Activated naive CD8-positive, alpha-beta T cell treated with anti-CD3 and anti-CD28 coated beads, Interleukin-2, amount 10 ng/mL, durations not matched to agents 7 days and 5 days (primary cell): ENCODE measurements around the gene ARHGAP19. TPM values are rescaled to one million over a fixed set of nuclear protein-coding genes. Genes with fewer than 3 reads are reported as not detected.

Source experiments
- ATAC-seq: fragments of 150-1000 bp; cut with Tn5 transposase; one replicate; pipeline ENCODE4 v1.10.0; 2021; ENCODE audit warnings: low read depth, moderate library complexity
- POLR2A ChIA-PET: fragments of 350-600 bp; sonication (Branson Sonifier 250); formaldehyde crosslinking; loops from one replicate; lab custom pipeline; 2021; ENCODE audit warnings: antibody characterized with exemption; lab: Charles Lee
- DNase-seq: peaks from one replicate; pipeline ENCODE4 v3.0.0; 2021
- H3K27ac Mint-ChIP-seq: one replicate; pipeline ENCODE4 v1.8.0; 2022; ENCODE audit warnings: mild to moderate bottlenecking, mixed read lengths
- H3K27me3 Mint-ChIP-seq: one replicate; pipeline ENCODE4 v1.8.0; 2022; ENCODE audit warnings: mild to moderate bottlenecking, moderate library complexity, mixed read lengths
- H3K36me3 Mint-ChIP-seq: one replicate; pipeline ENCODE4 v1.8.0; 2021; ENCODE audit warnings: mild to moderate bottlenecking, mixed read lengths
- H3K4me1 Mint-ChIP-seq: one replicate; pipeline ENCODE4 v1.8.0; 2021; ENCODE audit warnings: mixed read lengths
- H3K4me3 Mint-ChIP-seq: one replicate; pipeline ENCODE4 v1.8.0; 2022; ENCODE audit warnings: mild to moderate bottlenecking, moderate library complexity, mixed read lengths
- H3K9me3 Mint-ChIP-seq: one replicate; pipeline ENCODE4 v1.8.0; 2021; ENCODE audit warnings: mixed read lengths
- total RNA-seq, 2 experiments: library from RNA; stranded (reverse); gene quantifications; one replicate each; pipeline ENCODE4 v1.2.3, GENCODE V29; 2021

Gene ARHGAP19
- total RNA-seq, 2 experiments from 2014 or later: 35.4 to 44.5 TPM

DNA sequence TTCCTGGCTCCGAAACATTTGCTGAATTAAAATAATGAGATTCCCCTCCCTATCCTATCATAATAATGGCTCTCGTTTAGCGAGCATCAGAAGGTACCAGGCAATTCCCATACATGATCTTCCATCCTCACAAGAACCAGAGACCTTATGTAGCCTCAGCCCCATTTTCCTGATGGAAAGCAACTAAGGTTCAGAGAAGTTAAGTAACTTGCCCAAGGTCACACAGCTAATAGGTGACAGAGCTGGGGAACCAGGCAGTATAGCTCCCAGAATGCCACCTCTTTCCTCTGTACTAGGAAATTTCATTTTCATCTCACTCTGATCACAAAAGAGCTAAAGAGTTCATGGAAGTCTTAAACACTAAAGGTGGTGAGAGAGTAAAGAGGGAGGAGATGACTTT, 109.1 kb downstream of the ARHGAP19 start:
- Mint-ChIP-seq H3K4me1 (peaks cover 7% of the 10 kb centered on the region), H3K4me3 (no peak overlapping the region), H3K36me3 (no peaks in the 10 kb centered on the region), H3K27ac (no peak overlapping the region), H3K9me3 (no peaks in the 10 kb centered on the region), H3K27me3 (peaks cover 77% of the 10 kb centered on the region)
- POLR2A ChIA-PET: no interaction called here
- DNase-seq (no peak), ATAC-seq (no peak)

DNA sequence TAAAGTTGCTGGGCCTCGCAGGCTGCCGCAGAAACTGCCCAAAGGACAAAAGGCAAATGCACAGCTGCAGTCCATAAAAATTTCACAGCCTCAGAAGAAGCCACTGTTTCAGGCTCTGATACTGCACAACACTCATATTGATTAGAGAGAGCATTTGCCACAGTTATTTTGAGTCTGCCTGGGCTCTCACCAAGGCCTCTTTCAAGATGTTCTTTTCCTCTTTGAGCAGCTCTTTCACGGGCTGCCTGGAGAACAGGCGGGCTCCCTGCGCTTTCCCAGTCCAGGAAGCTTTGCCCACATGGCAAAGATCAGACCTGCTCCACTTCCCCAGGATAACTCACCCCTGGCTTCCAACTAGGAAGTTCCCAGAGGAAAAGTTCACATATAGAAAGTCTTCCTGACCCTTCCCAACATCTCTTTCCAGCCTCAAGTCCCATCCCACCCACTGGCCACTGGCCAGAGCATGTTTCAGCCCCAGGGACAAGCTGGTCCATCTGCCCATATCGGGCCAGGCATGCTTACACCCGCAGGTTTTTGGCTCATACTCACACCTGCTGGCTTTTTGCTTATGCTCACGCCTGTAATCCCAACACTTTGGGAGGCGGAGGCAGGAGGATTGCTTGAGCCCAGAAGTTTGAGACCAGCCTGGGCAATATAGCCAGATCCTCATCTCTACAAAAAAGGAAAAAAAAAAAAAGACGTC, 110.0 kb downstream of the ARHGAP19 start:
- H3K36me3 Mint-ChIP-seq: no peaks in the 10 kb centered on the region
- POLR2A ChIA-PET: no interaction called here
- no peak overlapping the region for H3K27ac Mint-ChIP-seq
- DNase-seq: no peak
- H3K4me3 Mint-ChIP-seq: no peak overlapping the region
- no peak for ATAC-seq
- peaks cover 70% of the 10 kb centered on the region for H3K27me3 Mint-ChIP-seq
- H3K9me3 Mint-ChIP-seq: no peaks in the 10 kb centered on the region
- H3K4me1 Mint-ChIP-seq: peaks cover 7% of the 10 kb centered on the region

DNA sequence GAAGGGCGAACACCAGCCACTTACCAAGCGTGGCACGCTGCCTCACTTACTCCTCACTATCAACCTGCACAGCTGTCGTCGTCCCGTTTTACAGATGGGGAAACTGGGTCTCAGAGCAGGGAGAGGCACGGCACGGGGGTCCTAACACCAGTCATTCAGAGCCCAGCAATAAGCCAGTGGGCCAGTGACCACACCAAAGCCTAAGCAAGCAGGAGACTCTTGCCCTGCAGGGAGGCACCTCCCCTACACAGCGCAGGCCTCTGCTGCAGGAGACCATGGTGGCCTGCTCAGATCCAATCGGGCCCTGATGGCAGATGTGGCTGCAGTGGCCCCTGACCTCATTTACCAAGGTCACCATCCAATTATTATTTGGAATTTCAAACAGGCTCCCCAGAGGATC, 111.5 kb downstream of the ARHGAP19 start:
- Mint-ChIP-seq H3K27ac (no peak overlapping the region), H3K4me3 (no peak overlapping the region), H3K9me3 (no peaks in the 10 kb centered on the region), H3K36me3 (no peaks in the 10 kb centered on the region), H3K4me1 (peaks cover 5% of the 10 kb centered on the region), H3K27me3 (peaks cover 56% of the 10 kb centered on the region)
- DNase-seq (no peak), ATAC-seq (no peak)
- POLR2A ChIA-PET: no interaction called here

- H3K4me1 Mint-ChIP-seq: peaks cover 6% of the 10 kb centered on the region
- POLR2A ChIA-PET: no interaction called here
- no peaks in the 10 kb centered on the region for H3K36me3 Mint-ChIP-seq
- ATAC-seq (no peak), DNase-seq (no peak)
- H3K27ac Mint-ChIP-seq: no peak overlapping the region
- no peaks in the 10 kb centered on the region for H3K9me3 Mint-ChIP-seq
- H3K4me3 Mint-ChIP-seq: no peak overlapping the region
- peaks cover 55% of the 10 kb centered on the region for H3K27me3 Mint-ChIP-seq
Measured at GRCh38 chr10:97180363-97180755, 112.1 kb downstream of the ARHGAP19 start.

DNA sequence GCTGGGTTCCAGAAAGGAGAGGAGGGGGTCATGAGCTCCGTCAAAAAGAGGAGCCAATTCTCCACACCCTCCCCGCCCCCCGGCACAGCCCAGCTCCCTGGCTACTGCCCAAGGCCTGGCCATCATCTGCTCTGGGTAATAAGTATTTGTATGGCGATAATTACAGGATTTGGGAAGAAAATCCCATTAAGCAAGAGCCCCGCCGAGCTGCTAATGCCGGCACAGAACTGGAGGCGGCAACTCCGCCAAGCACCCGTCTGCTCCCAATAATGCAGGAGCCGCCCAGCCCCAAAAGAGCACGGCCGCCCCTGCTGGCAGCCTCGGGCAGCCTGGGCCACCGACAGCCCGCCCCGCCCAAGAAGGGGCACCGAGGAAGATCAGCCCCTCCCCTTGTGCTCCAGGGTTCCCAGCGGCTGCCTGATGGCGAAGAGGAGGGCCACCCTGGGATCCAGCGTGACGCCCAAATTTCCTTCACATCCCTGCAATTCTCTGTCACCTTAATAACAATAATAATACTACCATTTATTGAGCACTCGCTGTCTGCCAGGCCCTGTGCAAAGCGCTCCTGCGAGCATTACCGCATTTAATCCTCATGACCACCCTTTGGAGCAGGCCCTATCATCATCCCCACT, 112.6 kb downstream of the ARHGAP19 start:
- no peaks in the 10 kb centered on the region for H3K36me3 Mint-ChIP-seq
- no peak for ATAC-seq

GRCh38 chr10:97179311-97179710, 113.1 kb downstream of the ARHGAP19 start:
- H3K4me3 Mint-ChIP-seq: no peak overlapping the region
- POLR2A ChIA-PET: no interaction called here
- no peaks in the 10 kb centered on the region for H3K9me3 Mint-ChIP-seq
- DNase-seq: no peak
- H3K4me1 Mint-ChIP-seq: peaks cover 2% of the 10 kb centered on the region
- H3K27me3 Mint-ChIP-seq: peaks cover 47% of the 10 kb centered on the region
- no peaks in the 10 kb centered on the region for H3K36me3 Mint-ChIP-seq
- no peak for ATAC-seq
- H3K27ac Mint-ChIP-seq: no peak overlapping the region

More for the DNA sequence above, 112.6 kb downstream of the ARHGAP19 start:
- no peak for DNase-seq
- POLR2A ChIA-PET: no interaction called here
- H3K4me3 Mint-ChIP-seq: no peak overlapping the region
- no peaks in the 10 kb centered on the region for H3K9me3 Mint-ChIP-seq
- H3K27me3 Mint-ChIP-seq: peaks cover 52% of the 10 kb centered on the region
- no peak overlapping the region for H3K27ac Mint-ChIP-seq
- H3K4me1 Mint-ChIP-seq: peaks cover 4% of the 10 kb centered on the region

- Mint-ChIP-seq H3K4me1 (peaks cover 2% of the 10 kb centered on the region), H3K4me3 (no peak overlapping the region), H3K9me3 (no peaks in the 10 kb centered on the region), H3K36me3 (no peaks in the 10 kb centered on the region), H3K27ac (no peak overlapping the region), H3K27me3 (peaks cover 35% of the 10 kb centered on the region)
- POLR2A ChIA-PET: no interaction called here
- no peak for ATAC-seq
- DNase-seq: no peak
Measured at GRCh38 chr10:97178074-97178473, 114.4 kb downstream of the ARHGAP19 start.

DNA sequence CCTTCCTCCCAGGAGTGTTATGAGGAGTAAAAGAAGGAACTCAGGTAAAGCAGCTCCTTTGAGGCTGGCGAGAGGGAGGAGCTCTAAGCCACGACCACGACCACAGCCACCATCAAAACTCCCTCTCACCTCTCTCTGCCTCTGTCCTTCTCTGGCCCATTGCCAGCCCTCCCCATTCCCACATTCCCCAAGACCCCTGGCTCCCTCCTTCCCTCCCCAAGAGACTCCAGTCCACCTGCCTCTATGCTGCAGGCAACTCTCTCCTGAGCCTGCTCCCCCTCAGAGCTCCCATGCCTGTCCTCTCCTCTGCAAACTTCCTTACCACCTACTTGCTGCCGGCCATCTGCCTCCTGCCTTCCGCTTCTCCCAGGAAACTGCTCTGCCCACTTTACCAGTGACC, 116.2 kb downstream of the ARHGAP19 start:
- no peak for ATAC-seq
- no peak for DNase-seq
- H3K4me3 Mint-ChIP-seq: no peak overlapping the region
- peaks cover 27% of the 10 kb centered on the region for H3K27me3 Mint-ChIP-seq
- POLR2A ChIA-PET: no interaction called here
- peaks cover 2% of the 10 kb centered on the region for H3K4me1 Mint-ChIP-seq
- H3K9me3 Mint-ChIP-seq: no peaks in the 10 kb centered on the region
- no peak overlapping the region for H3K27ac Mint-ChIP-seq
- H3K36me3 Mint-ChIP-seq: no peaks in the 10 kb centered on the region

GRCh38 chr10:97175586-97175985, 116.9 kb downstream of the ARHGAP19 start:
- H3K36me3 Mint-ChIP-seq: no peaks in the 10 kb centered on the region
- POLR2A ChIA-PET: no interaction called here
- no peak for DNase-seq
- H3K27ac Mint-ChIP-seq: no peak overlapping the region
- H3K4me1 Mint-ChIP-seq: peaks cover 2% of the 10 kb centered on the region
- H3K9me3 Mint-ChIP-seq: no peaks in the 10 kb centered on the region
- H3K4me3 Mint-ChIP-seq: no peak overlapping the region
- no peak for ATAC-seq
- H3K27me3 Mint-ChIP-seq: peaks cover 29% of the 10 kb centered on the region

DNA sequence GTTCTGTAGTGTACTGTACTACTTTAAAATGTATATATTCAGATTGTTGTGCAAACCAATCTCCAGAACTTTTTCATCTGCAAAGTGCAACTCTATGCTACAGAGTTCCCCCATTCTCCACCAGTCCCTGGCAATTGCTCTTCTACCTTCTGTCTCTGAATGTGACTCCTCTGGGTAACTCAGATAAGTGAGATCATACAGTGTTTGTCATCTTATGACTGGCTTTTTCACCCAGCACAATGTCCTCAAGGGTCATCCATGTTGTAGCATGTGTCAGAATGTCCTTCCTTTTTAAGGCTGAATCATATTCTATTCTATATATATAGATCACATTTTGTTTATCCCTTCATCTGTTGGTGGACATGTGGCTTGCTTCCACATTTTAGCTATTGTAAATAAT, 117.5 kb downstream of the ARHGAP19 start:
- no peak for ATAC-seq
- Mint-ChIP-seq H3K27me3 (peaks cover 23% of the 10 kb centered on the region), H3K9me3 (no peaks in the 10 kb centered on the region), H3K27ac (no peak overlapping the region), H3K4me1 (peaks cover 2% of the 10 kb centered on the region), H3K36me3 (no peaks in the 10 kb centered on the region), H3K4me3 (no peak overlapping the region)
- no peak for DNase-seq
- POLR2A ChIA-PET: no interaction called here

DNA sequence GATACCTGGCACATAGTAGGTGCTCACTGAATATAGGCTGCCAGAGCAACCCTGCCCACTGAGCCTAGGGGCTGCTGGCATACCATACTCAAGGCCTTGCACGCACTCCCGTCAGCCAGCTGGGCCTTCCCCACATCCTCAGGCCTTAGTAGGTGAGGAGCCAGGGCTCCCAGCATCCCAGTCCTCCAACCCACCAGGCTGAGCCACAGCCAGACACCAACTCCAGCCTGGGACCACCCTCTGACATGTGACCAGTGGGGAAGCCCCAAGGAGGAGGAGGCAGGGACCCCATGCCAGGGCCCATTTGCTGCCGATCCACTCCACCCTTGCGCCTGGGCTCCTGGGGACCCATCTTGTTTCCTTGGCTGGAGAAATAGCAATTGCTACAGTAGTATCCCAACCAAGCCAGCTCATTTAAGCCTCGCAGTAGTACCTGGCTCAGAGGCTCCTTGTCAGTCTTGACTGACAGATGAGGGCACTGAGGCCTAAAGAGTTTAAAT, 118.1 kb downstream of the ARHGAP19 start:
- Mint-ChIP-seq H3K4me1 (peaks cover 2% of the 10 kb centered on the region), H3K9me3 (no peaks in the 10 kb centered on the region), H3K27ac (no peak overlapping the region), H3K4me3 (no peak overlapping the region), H3K36me3 (no peaks in the 10 kb centered on the region), H3K27me3 (peaks cover 23% of the 10 kb centered on the region)
- POLR2A ChIA-PET: no interaction called here
- ATAC-seq (no peak), DNase-seq (no peak)

DNA sequence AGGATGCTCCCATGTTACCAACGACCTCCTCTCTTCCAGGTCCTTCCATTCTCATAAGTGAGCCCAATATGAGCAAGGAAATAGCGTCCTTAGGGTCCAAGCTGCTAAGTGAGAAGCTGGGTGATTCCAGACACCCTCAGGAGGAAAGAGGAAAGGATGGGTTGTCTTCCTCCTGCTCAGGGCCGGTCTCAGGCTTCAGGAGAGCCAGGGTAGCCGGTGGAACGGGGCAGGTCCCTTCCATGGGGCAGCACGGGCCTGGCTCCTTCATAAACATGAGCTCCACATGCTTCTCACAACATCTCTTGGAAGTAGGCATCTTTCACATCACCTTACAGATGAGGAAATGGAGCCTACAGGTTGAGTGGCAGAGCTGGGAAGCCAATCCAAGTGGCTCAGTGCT, 119.4 kb downstream of the ARHGAP19 start:
- DNase-seq: no peak
- H3K27ac Mint-ChIP-seq: no peak overlapping the region

More for the DNA sequence above, 119.4 kb downstream of the ARHGAP19 start:
- no peak overlapping the region for H3K4me3 Mint-ChIP-seq
- POLR2A ChIA-PET: interaction anchor here (0.6 kb wide), 1 partner anchor 156 kb away, joined by 3 read pairs; no protein-coding TSS in a partner anchor
- peaks cover 2% of the 10 kb centered on the region for H3K4me1 Mint-ChIP-seq
- H3K36me3 Mint-ChIP-seq: no peaks in the 10 kb centered on the region
- H3K9me3 Mint-ChIP-seq: no peaks in the 10 kb centered on the region
- peaks cover 17% of the 10 kb centered on the region for H3K27me3 Mint-ChIP-seq
- no peak for ATAC-seq
